AG09319 (cell line): ENCODE measurements around the gene RAB4A.

Experiments used
- DNase-seq: peaks from one replicate; pipeline ENCODE4 v3.0.0-alpha.2; 2010; ENCODE audit warnings: low read depth; ENCODE audit errors: extremely low read depth
- TF ChIP-seq, protein P1 (sequence below): IDR thresholded peaks from 2 replicates; pipeline ENCODE4 v1.5.1; 2011; ENCODE audit warnings: low read depth, mild to moderate bottlenecking, inconsistent platforms, low read length, moderate library complexity

RAB4A gene

DNA sequence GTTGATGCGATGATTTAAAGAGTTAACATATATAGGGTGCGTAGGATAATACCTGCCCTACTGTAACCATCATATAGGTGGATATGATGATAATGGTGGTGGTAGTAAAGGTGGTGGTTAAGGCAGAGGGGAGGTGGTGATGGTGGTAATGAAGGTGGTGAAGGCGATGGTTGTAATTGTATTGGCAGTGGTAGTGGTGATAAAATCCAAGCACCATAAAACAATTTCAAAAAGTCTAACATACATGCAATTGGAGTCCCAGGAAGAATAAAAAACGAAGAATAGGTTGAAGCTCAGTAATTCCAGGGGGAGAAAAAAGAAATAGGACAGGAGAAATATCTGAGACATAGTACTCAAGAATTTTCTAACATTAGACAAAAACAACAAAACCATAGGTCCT is 27.3 kb upstream of the RAB4A start:
- no peak for DNase-seq

DNA sequence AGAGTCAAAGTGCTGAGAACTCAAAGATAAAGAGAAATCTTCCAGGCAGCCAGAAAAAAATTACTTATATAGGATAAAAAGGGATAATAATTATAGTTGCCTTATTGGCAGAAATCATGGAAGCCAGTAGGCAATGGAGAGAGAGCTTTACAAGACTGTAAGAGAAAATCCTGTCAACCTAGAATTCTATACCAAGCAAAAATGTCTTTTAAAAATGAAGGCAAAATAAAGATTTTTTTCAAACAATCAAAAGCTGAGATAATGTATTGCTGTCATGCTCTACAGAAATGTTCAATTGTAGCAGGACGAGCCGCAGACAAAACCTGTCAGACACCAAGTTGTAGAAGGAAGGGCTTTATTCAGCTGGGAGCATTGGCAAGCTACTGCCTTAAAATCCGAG is 26.8 kb upstream of the RAB4A start:
- TF ChIP-seq, protein P1, sequence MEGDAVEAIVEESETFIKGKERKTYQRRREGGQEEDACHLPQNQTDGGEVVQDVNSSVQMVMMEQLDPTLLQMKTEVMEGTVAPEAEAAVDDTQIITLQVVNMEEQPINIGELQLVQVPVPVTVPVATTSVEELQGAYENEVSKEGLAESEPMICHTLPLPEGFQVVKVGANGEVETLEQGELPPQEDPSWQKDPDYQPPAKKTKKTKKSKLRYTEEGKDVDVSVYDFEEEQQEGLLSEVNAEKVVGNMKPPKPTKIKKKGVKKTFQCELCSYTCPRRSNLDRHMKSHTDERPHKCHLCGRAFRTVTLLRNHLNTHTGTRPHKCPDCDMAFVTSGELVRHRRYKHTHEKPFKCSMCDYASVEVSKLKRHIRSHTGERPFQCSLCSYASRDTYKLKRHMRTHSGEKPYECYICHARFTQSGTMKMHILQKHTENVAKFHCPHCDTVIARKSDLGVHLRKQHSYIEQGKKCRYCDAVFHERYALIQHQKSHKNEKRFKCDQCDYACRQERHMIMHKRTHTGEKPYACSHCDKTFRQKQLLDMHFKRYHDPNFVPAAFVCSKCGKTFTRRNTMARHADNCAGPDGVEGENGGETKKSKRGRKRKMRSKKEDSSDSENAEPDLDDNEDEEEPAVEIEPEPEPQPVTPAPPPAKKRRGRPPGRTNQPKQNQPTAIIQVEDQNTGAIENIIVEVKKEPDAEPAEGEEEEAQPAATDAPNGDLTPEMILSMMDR = no peak
- no peak for DNase-seq

More for the DNA sequence above, 27.3 kb upstream of the RAB4A start:
- TF ChIP-seq, protein P1 = no peak

GRCh38 chr1:229247871-229248270 is 23.0 kb upstream of the RAB4A start:
- TF ChIP-seq, protein P1 = no peak
- no peak for DNase-seq

DNA sequence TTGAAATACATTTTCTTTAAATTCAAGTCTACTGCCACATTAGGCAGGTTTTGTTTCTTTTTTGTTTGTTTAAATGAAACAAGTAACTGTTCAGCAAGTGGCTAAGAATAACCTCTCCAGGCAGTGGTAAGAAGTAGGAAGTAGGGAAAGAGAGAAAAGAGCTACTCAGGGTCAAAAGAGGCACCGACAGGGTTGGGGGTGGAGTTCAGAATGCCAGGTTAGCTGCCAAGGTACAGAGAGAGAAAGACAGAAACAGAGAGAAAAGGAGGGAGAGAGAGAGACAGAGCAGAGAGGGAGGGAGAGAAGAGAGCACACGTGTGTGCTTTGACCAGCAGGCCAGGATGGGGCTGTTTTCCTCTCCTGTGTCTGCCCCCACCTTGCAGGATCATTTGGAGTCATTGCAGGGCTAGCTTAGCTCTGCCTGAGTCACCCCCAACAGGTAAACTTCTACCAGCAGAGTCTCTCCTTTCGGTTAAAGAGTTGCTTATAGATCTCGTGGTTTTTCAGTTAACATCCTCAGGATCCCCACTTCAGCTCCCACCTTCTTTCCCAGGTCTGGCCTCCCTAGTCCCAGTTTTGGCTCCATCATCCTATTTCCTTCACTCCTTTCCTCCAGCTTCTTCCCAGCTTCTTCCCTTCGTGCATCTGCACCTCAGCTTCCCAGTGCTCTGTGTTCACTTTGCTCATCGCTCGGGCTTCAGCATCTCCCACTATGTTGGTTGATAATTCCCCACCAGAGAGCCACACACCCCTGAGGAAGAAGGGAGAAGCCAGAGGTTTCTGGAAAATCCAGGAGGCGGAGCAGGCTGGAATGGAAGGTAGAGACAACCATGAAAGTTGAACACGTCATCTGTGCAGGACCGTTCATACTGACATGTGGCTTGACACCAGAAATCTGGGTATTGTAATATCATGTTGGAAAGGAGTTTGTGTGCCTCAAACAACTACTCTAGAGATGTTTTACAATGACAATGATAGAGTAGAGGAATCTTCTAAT is 21.8 kb upstream of the RAB4A start:
- TF ChIP-seq, protein P1 = no peak
- DNase-seq = no peak

DNA sequence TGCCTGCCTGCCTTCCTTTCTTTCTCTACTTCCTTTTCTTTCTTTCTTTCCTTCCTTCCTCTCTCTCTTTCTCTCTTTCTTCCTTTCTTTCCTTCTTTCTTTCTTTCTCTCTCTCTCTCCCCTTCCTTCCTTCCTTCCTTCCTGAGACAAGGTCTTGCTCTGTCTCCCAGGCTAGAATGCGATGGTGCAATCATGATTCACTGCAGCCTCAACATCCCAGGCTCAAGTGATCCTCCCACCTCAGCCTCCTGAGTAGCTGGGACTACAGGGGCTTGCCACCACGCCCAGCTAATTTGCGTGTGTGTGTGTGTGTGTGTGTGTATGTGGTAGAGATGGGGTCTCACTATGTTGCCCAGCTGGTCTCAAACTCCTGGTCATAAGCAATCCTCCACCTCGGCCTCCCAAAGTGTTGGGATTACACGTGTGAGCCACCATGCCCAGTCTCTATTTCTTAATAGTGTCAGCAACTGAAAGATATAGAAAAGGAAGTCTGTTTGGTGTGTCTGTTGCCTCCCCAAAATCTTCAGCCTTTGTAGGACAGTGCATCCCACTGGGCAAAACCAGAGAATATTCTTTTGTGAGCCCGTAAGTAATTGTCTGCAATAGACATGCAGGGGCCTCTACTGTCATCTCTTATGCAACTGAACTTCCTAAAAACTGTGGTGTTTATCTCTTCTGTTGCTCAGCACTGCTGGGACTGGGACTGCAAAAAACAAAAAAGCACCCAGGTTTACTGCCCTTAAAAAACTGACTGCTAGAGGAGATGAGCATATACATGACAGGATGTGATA is 20.9 kb upstream of the RAB4A start:
- TF ChIP-seq, protein P1 = no peak
- DNase-seq = no peak

DNA sequence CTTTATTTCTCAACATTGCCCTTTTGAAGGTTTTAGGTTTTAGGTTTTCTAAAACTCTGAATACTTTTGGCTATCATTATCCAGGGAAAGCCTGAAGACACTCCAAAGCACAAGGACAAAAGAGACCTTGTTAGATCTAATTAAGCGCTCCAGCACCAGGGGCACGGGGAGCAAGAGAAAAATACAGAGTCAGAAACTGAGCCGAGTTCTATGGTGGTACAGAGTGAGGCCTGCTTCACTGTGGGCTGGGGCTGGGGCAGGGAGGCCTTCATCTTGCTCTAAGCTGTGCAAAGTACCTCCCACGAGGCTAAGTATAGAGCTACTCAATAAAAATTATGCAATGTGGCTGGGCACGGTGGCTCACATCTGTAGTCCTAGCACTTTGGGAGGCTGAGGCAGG is 19.7 kb upstream of the RAB4A start:
- TF ChIP-seq, protein P1 = no peak
- DNase-seq = no peak
